ENCODE results near the gene SKIDA1.

DNA sequence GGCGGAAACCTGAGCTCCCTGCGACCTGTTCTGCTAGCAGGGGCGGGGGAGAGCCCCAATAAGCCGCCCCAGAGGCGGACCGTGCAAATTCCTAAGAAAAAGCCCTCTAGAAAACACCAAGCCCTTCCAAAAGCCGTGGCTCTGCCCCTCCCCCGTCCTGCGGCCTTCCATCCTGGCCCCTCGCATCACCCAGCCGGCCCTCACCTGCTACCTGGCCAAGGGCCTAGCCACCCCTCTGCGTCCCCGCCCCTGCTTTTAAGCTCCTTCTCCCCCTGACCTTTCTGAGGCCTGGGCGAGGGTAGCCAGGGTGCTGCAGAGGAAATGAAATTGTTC lies 24.9 kb downstream of the SKIDA1 start:
- no peak for TF ChIP-seq POLR2A (IDR thresholded peaks at IDR 0.05)
- TF ChIP-seq CTCF (IDR thresholded peaks at IDR 0.05): no peak
- no peak for TF ChIP-seq POLR2AphosphoS5 (IDR thresholded peaks at IDR 0.05)
